K562 (cell line): ENCODE results near the gene FASN. TPM values are rescaled to one million over a fixed set of nuclear protein-coding genes. Genes with fewer than 3 reads are reported as not detected.
A peak's percentile ranks its signal among the peaks of the same experiment; 100 is the strongest.

Source experiments
- CBFA2T2 ChIP-seq: fragments of 450-650 bp; conservative IDR thresholded peaks from 2 replicates; pipeline ENCODE4 v1.6.1; 2017; ENCODE audit warnings: mild to moderate bottlenecking
- CHCHD3 ChIP-seq: fragments of 250-450 bp; sonication (Bioruptor Pico); IDR thresholded peaks from 2 replicates; pipeline ENCODE4 v2.1.2; 2022; ENCODE audit warnings: mild to moderate bottlenecking
- FOXJ3 ChIP-seq: sonication (generic); formaldehyde crosslinking; IDR thresholded peaks from 2 replicates; pipeline ENCODE4 v1.4.0; 2020; ENCODE audit warnings: mild to moderate bottlenecking, missing genetic modification reagents
- HDAC1 ChIP-seq, 2 experiments: fragments of 450-650 bp; IDR thresholded peaks; 2 replicates each; pipeline ENCODE4 v1.6.1; 2016 to 2017; ENCODE audit warnings: inconsistent platforms in 1 of 2, mild to moderate bottlenecking in 1 of 2, moderate library complexity in 1 of 2
- LCOR ChIP-seq: sonication (generic); formaldehyde crosslinking; IDR thresholded peaks from 2 replicates; pipeline ENCODE4 v1.8.0; 2022; ENCODE audit warnings: mild to moderate bottlenecking, missing genetic modification reagents
- NBN ChIP-seq: fragments of 450-650 bp; IDR thresholded peaks from 2 replicates; pipeline ENCODE4 v1.6.1; 2016; ENCODE audit warnings: low read depth, mild to moderate bottlenecking
- PCBP2 ChIP-seq: fragments of 200-400 bp; formaldehyde crosslinking; IDR thresholded peaks from 2 replicates; pipeline ENCODE4 v1.6.1; 2018; ENCODE audit warnings: low read length, low read depth, mild to moderate bottlenecking, moderate library complexity; ENCODE audit not compliant: poor library complexity, severe bottlenecking
- POLR2G ChIP-seq: fragments of 200-400 bp; formaldehyde crosslinking; IDR thresholded peaks from 2 replicates; pipeline ENCODE4 v1.6.1; 2017; ENCODE audit warnings: low read depth, mild to moderate bottlenecking, antibody characterized with exemption, low read length, moderate library complexity
- PURB ChIP-seq: sonication (generic); formaldehyde crosslinking; IDR thresholded peaks from 2 replicates; pipeline ENCODE4 v1.9.0; 2021; ENCODE audit warnings: low read depth, mild to moderate bottlenecking, missing genetic modification reagents
- RBFOX2 ChIP-seq: fragments of 200-400 bp; formaldehyde crosslinking; IDR thresholded peaks from 2 replicates; pipeline ENCODE4 v1.6.1; 2017; ENCODE audit warnings: low read depth, mild to moderate bottlenecking, low read length, moderate library complexity
- RBM22 ChIP-seq: fragments of 200-400 bp; formaldehyde crosslinking; IDR thresholded peaks from 2 replicates; pipeline ENCODE4 v1.6.1; 2018; ENCODE audit warnings: low read length, low read depth; ENCODE audit not compliant: poor library complexity, severe bottlenecking
- SMAD2 ChIP-seq: fragments of 150-350 bp; IDR thresholded peaks from 2 replicates; pipeline ENCODE4 v1.6.1; 2014; ENCODE audit warnings: low read depth, mild to moderate bottlenecking, low read length
- ZBTB17 ChIP-seq: fragments of 450-650 bp; formaldehyde crosslinking; IDR thresholded peaks from 2 replicates; pipeline ENCODE4 v1.4.0; 2020; ENCODE audit warnings: mild to moderate bottlenecking
- ZC3H4 ChIP-seq: sonication (generic); formaldehyde crosslinking; IDR thresholded peaks from 2 replicates; pipeline ENCODE4 v1.9.0; 2021; ENCODE audit warnings: missing genetic modification reagents, borderline replicate concordance
- ZNF146 ChIP-seq: IDR thresholded peaks from one replicate; pipeline ENCODE4 v1.6.1; 2018; ENCODE audit warnings: missing compliant biosample characterization; ENCODE audit not compliant: unreplicated experiment
- ZNF217 ChIP-seq: sonication (generic); formaldehyde crosslinking; IDR thresholded peaks from 2 replicates; pipeline ENCODE4 v1.8.0; 2022; ENCODE audit warnings: mild to moderate bottlenecking, missing genetic modification reagents
- ZNF232 ChIP-seq: sonication (generic); formaldehyde crosslinking; IDR thresholded peaks from 2 replicates; pipeline ENCODE4 v1.8.0; 2022; ENCODE audit warnings: mild to moderate bottlenecking, missing genetic modification reagents
- ZSCAN32 ChIP-seq: fragments of 450-650 bp; formaldehyde crosslinking; IDR thresholded peaks from 2 replicates; pipeline ENCODE4 v1.4.0; 2020; ENCODE audit warnings: mild to moderate bottlenecking, moderate library complexity
- ZZZ3 ChIP-seq: fragments of 450-650 bp; IDR thresholded peaks from 2 replicates; pipeline ENCODE4 v1.6.1; 2016; ENCODE audit warnings: antibody characterized with exemption, mild to moderate bottlenecking, moderate library complexity
- polyA plus RNA-seq, 8 experiments: library from polyadenylated mRNA; depleted of rRNA in 4 of 8; stranded (reverse) in 5 of 8; unstranded in 3 of 8; fragments of >200 nt; fragmentation: Nextera tagmentation in 2 of 8; fragmentation: Illumina TruSeq in 1 of 8; extraction: Ambion mirVana in 2 of 8; extraction: Trizol in 1 of 8; gene quantifications; 2 replicates each; pipeline versions ENCODE4 v1.2.1 to v1.2.3, GENCODE V29; 2011 to 2014; ENCODE audit warnings: inconsistent platforms in 1 of 8, missing spikeins in 1 of 8
- total RNA-seq, 7 experiments: library from RNA; depleted of rRNA in 6 of 7; stranded (reverse); fragments of >200 nt in 6 of 7; fragmentation: Illumina TruSeq in 2 of 7; extraction: Trizol in 2 of 7; gene quantifications; 2 replicates each; pipeline versions ENCODE4 v1.2.1 to v1.2.3, GENCODE V29; 2011 to 2021; ENCODE audit warnings: low replicate concordance in 1 of 7
- TF ChIP-seq, protein P1 (sequence below): fragments of 200-800 bp; sonication (Bioruptor generic); IDR thresholded peaks from 2 replicates; pipeline ENCODE4 v1.6.1; 2016; ENCODE audit warnings: missing genetic modification characterization, missing compliant biosample characterization
- TF ChIP-seq, protein P2 (sequence below): fragments of 450-650 bp; formaldehyde crosslinking; IDR thresholded peaks from 2 replicates; pipeline ENCODE4 v1.4.0; 2020; ENCODE audit warnings: mild to moderate bottlenecking, moderate library complexity
- TF ChIP-seq, protein P3 (sequence below): sonication (generic); formaldehyde crosslinking; IDR thresholded peaks from 2 replicates; pipeline ENCODE4 v1.8.1; 2023; ENCODE audit warnings: mild to moderate bottlenecking, missing genetic modification reagents

FASN gene
- total and polyA plus RNA-seq, 9 of the 15 experiments (the other 6 are each of a cell fraction or from before 2014, with no cell fraction given), result 0.15 to 663 (median 49.9) TPM

DNA sequence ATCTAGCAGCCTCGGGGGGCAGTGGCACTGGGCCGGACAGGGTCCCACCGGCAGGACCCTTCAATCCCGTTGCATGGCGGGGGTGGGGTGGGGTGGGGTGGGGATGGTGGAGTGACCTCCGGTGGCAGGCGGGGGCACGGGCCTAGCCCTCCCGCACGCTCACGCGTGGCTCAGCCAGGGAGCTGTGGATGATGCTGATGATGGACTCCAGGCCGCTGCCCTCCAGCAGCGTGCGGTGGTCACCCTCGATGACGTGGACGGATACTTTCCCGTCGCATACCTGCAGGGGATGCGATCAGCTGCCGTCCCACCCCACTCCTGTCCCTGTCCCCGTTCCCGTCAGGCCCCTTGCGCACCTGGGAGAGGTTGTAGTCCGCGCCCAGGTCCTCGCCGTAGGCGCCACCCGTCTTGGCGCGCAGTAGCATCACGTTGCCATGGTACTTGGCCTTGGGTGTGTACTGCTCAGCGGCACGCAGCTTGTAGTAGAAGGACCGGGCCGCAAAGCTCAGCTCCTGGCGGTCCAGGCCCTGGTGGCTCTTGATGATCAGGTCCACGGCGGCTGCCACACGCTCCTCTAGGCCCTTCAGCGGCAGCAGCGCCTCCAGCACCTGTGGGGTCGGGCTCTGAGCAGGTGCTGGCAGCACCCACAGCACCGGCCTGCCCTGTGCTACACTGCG is 18.9 kb downstream of the FASN start (continued):
- TF ChIP-seq, protein P1, sequence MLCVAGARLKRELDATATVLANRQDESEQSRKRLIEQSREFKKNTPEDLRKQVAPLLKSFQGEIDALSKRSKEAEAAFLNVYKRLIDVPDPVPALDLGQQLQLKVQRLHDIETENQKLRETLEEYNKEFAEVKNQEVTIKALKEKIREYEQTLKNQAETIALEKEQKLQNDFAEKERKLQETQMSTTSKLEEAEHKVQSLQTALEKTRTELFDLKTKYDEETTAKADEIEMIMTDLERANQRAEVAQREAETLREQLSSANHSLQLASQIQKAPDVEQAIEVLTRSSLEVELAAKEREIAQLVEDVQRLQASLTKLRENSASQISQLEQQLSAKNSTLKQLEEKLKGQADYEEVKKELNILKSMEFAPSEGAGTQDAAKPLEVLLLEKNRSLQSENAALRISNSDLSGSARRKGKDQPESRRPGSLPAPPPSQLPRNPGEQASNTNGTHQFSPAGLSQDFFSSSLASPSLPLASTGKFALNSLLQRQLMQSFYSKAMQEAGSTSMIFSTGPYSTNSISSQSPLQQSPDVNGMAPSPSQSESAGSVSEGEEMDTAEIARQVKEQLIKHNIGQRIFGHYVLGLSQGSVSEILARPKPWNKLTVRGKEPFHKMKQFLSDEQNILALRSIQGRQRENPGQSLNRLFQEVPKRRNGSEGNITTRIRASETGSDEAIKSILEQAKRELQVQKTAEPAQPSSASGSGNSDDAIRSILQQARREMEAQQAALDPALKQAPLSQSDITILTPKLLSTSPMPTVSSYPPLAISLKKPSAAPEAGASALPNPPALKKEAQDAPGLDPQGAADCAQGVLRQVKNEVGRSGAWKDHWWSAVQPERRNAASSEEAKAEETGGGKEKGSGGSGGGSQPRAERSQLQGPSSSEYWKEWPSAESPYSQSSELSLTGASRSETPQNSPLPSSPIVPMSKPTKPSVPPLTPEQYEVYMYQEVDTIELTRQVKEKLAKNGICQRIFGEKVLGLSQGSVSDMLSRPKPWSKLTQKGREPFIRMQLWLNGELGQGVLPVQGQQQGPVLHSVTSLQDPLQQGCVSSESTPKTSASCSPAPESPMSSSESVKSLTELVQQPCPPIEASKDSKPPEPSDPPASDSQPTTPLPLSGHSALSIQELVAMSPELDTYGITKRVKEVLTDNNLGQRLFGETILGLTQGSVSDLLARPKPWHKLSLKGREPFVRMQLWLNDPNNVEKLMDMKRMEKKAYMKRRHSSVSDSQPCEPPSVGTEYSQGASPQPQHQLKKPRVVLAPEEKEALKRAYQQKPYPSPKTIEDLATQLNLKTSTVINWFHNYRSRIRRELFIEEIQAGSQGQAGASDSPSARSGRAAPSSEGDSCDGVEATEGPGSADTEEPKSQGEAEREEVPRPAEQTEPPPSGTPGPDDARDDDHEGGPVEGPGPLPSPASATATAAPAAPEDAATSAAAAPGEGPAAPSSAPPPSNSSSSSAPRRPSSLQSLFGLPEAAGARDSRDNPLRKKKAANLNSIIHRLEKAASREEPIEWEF (CRISPR knock-in tag), result no peak
- TF ChIP-seq FOXJ3, result no peak
- TF ChIP-seq, protein P2, sequence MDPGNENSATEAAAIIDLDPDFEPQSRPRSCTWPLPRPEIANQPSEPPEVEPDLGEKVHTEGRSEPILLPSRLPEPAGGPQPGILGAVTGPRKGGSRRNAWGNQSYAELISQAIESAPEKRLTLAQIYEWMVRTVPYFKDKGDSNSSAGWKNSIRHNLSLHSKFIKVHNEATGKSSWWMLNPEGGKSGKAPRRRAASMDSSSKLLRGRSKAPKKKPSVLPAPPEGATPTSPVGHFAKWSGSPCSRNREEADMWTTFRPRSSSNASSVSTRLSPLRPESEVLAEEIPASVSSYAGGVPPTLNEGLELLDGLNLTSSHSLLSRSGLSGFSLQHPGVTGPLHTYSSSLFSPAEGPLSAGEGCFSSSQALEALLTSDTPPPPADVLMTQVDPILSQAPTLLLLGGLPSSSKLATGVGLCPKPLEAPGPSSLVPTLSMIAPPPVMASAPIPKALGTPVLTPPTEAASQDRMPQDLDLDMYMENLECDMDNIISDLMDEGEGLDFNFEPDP (CRISPR knock-in tag), result no peak
- TF ChIP-seq SMAD2, result no peak
- TF ChIP-seq HDAC1 (IDR thresholded peaks at IDR 0.05), result no peak
- no peak for TF ChIP-seq NBN
- no peak for TF ChIP-seq ZC3H4
- TF ChIP-seq ZSCAN32 (CRISPR knock-in tag), result no peak
- TF ChIP-seq RBFOX2, result peak; percentile 49
- TF ChIP-seq ZNF217 (CRISPR knock-in tag), result no peak
- TF ChIP-seq, protein P3, sequence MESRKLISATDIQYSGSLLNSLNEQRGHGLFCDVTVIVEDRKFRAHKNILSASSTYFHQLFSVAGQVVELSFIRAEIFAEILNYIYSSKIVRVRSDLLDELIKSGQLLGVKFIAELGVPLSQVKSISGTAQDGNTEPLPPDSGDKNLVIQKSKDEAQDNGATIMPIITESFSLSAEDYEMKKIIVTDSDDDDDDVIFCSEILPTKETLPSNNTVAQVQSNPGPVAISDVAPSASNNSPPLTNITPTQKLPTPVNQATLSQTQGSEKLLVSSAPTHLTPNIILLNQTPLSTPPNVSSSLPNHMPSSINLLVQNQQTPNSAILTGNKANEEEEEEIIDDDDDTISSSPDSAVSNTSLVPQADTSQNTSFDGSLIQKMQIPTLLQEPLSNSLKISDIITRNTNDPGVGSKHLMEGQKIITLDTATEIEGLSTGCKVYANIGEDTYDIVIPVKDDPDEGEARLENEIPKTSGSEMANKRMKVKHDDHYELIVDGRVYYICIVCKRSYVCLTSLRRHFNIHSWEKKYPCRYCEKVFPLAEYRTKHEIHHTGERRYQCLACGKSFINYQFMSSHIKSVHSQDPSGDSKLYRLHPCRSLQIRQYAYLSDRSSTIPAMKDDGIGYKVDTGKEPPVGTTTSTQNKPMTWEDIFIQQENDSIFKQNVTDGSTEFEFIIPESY (CRISPR knock-in tag), result peak; percentile 99
- no peak for TF ChIP-seq ZBTB17 (CRISPR knock-in tag)
- TF ChIP-seq ZZZ3, result no peak
- no peak for TF ChIP-seq ZNF146 (CRISPR knock-in tag)
- TF ChIP-seq PCBP2, result no peak
- no peak for TF ChIP-seq CHCHD3 (CRISPR knock-in tag)
- TF ChIP-seq PURB, result no peak
- no peak for TF ChIP-seq LCOR (CRISPR knock-in tag)
- TF ChIP-seq RBM22, result peak; percentile 82
- no peak for TF ChIP-seq ZNF232 (CRISPR knock-in tag)
- TF ChIP-seq POLR2G, result peak; percentile 58
- no peak for TF ChIP-seq CBFA2T2
